Measurements from ENCODE around the gene TRMT44.

DNA sequence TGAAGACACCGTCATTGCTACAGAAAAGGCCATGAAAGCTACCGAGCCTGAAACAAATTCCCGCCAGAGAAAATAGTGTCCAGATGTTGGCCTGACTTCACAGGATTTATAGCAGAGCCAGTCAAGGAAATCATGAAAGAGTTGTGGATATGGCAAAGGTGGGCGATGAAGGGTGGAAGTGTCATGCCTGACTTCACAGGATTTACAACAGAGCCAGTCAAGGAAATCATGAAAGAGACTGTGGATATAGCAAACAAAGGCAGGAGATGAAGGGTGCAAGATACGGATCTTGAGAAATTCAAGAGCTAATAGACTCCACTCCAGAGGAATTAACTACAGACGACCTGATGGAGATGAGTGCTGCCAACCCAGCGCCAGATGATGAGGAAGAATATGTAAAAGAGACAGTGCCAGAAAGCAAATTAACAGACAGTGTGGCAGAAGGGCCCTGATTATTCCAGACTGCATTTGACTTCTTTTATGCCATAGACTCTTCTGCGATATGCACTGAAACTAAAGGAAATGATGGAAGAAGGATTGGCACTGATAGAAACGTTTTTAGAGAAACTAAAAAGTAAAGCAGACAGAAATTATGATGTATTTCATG lies 17.2 kb downstream of the TRMT44 start:
- TF ChIP-seq, protein P1, sequence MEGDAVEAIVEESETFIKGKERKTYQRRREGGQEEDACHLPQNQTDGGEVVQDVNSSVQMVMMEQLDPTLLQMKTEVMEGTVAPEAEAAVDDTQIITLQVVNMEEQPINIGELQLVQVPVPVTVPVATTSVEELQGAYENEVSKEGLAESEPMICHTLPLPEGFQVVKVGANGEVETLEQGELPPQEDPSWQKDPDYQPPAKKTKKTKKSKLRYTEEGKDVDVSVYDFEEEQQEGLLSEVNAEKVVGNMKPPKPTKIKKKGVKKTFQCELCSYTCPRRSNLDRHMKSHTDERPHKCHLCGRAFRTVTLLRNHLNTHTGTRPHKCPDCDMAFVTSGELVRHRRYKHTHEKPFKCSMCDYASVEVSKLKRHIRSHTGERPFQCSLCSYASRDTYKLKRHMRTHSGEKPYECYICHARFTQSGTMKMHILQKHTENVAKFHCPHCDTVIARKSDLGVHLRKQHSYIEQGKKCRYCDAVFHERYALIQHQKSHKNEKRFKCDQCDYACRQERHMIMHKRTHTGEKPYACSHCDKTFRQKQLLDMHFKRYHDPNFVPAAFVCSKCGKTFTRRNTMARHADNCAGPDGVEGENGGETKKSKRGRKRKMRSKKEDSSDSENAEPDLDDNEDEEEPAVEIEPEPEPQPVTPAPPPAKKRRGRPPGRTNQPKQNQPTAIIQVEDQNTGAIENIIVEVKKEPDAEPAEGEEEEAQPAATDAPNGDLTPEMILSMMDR (conservative IDR thresholded peaks at IDR 0.05; ENCODE audit: low read depth, low read length): no peak
- no peak for TF ChIP-seq CEBPB (IDR thresholded peaks at IDR 0.05; ENCODE audit: low read depth, low read length)
- TF ChIP-seq RCOR1 (IDR thresholded peaks at IDR 0.05; ENCODE audit: insufficient replicate concordance, low read length): no peak
- TF ChIP-seq POLR2A (IDR thresholded peaks at IDR 0.05; ENCODE audit: low read depth, low read length): no peak
- no peak for TF ChIP-seq FOS (IDR thresholded peaks at IDR 0.05; ENCODE audit: low read depth, low read length)
- no peak for TF ChIP-seq RFX5 (IDR thresholded peaks at IDR 0.05; ENCODE audit: low read depth, low read length)
- no peak for TF ChIP-seq SMC3 (IDR thresholded peaks at IDR 0.05; ENCODE audit: low read depth, low read length)
- TF ChIP-seq CHD1 (IDR thresholded peaks at IDR 0.05; ENCODE audit: low read depth, low read length): no peak
- TF ChIP-seq MAZ (IDR thresholded peaks at IDR 0.05; ENCODE audit: borderline replicate concordance, low read depth, low read length): no peak
